H1 (cell line): Measurements from ENCODE around the gene PCCA. TPM values are rescaled to one million over a fixed set of nuclear protein-coding genes. Genes with fewer than 3 reads are reported as not detected.

ENCODE experiments used
- CTCF ChIA-PET: fragments of 300-600 bp; sonication (Branson Sonifier 250); formaldehyde crosslinking; loops from one replicate; lab custom pipeline; 2021; ENCODE audit not compliant: partially characterized antibody; lab: Charles Lee
- POLR2A ChIA-PET: fragments of 300-600 bp; sonication (Branson Sonifier 250); formaldehyde crosslinking; loops from one replicate; lab custom pipeline; 2021; ENCODE audit warnings: inconsistent platforms; ENCODE audit not compliant: partially characterized antibody; lab: Charles Lee
- DNase-seq, 2 experiments: peaks; one replicate each; pipeline versions ENCODE4 v3.0.0 to v3.0.0-alpha.2; 2010 to 2022; ENCODE audit warnings: low spot score in 2 of 2, low read depth in 1 of 2, mixed read lengths in 1 of 2
- FAIRE-seq: peaks from 2 replicates; lab custom pipeline; 2011; peaks lifted over from hg19 to GRCh38; lab: Jason Lieb, UNC
- H2AFZ ChIP-seq: 2 replicates; pipeline ENCODE4 v1.8.1; 2012; ENCODE audit warnings: low read length, inconsistent platforms
- H2AK5ac ChIP-seq: 2 replicates; pipeline ENCODE4 v1.6.1; 2013; ENCODE audit warnings: low read depth, low read length
- H2BK120ac ChIP-seq: replicated peaks from 2 replicates; pipeline ENCODE3; 2013; ENCODE audit warnings: low read depth, low read length, inconsistent platforms
- H2BK12ac ChIP-seq: 2 replicates; pipeline ENCODE4 v1.6.1; 2013; ENCODE audit warnings: low read depth, low read length
- H2BK15ac ChIP-seq: 2 replicates; pipeline ENCODE4 v1.6.1; 2013; ENCODE audit warnings: low read length
- H2BK20ac ChIP-seq: 2 replicates; pipeline ENCODE4 v1.6.1; 2013; ENCODE audit warnings: low read length
- H2BK5ac ChIP-seq: 2 replicates; pipeline ENCODE4 v1.6.1; 2013; ENCODE audit warnings: low read depth, low read length
- H3K14ac ChIP-seq: 2 replicates; pipeline ENCODE4 v1.6.1; 2013; ENCODE audit warnings: inconsistent platforms; ENCODE audit not compliant: insufficient read length
- H3K18ac ChIP-seq: 2 replicates; pipeline ENCODE4 v1.6.1; 2013; ENCODE audit warnings: low read length; ENCODE audit errors: extremely low read depth
- H3K23ac ChIP-seq: 2 replicates; pipeline ENCODE4 v1.6.1; 2013; ENCODE audit warnings: inconsistent platforms; ENCODE audit not compliant: insufficient read length
- H3K23me2 ChIP-seq: 2 replicates; pipeline ENCODE4 v1.6.1; 2013; ENCODE audit warnings: low read depth, low read length
- H3K27ac ChIP-seq: 2 replicates; pipeline ENCODE4 v1.6.1; 2011; ENCODE audit warnings: low read depth, low read length, inconsistent platforms
- H3K27me3 ChIP-seq, 4 experiments: replicated peaks in 1 of 4; 1 replicate in 1 of 4; 2 replicates in 3 of 4; pipeline versions ENCODE4 v1.6.1 to v1.8.1; 2011 to 2013; ENCODE audit warnings: low read length in 3 of 4, mild to moderate bottlenecking in 3 of 4, inconsistent platforms in 2 of 4, mixed read lengths in 2 of 4, moderate library complexity in 1 of 4; ENCODE audit not compliant: control insufficient read depth in 3 of 4, insufficient read depth in 3 of 4; ENCODE audit errors: extremely low read depth in 1 of 4
- H3K36me3 ChIP-seq, 4 experiments: 2 replicates each; pipeline versions ENCODE4 v1.6.1 to v1.8.1; 2011 to 2013; ENCODE audit warnings: mild to moderate bottlenecking in 4 of 4, low read length in 3 of 4, moderate library complexity in 2 of 4, control low read depth in 1 of 4, inconsistent platforms in 1 of 4; ENCODE audit not compliant: insufficient read depth in 4 of 4, control insufficient read depth in 2 of 4
- H3K4ac ChIP-seq: replicated peaks from 2 replicates; pipeline ENCODE3; 2013; ENCODE audit warnings: low read length, low read depth, mixed read lengths, inconsistent platforms; ENCODE audit not compliant: insufficient read length
- H3K4me1 ChIP-seq, 4 experiments: replicated peaks in 1 of 4; 1 replicate in 1 of 4; 2 replicates in 3 of 4; pipeline versions ENCODE4 v1.6.1 to v1.8.1; 2011 to 2013; ENCODE audit warnings: low read length in 3 of 4, inconsistent platforms in 2 of 4, mixed read lengths in 1 of 4; ENCODE audit not compliant: insufficient read depth in 4 of 4, control insufficient read depth in 3 of 4
- H3K4me2 ChIP-seq, 2 experiments: 2 replicates each; pipeline versions ENCODE4 v1.6.1 to v1.8.1; 2011 to 2013; ENCODE audit warnings: low read depth in 2 of 2, low read length in 2 of 2, control low read depth in 1 of 2, inconsistent platforms in 1 of 2, mild to moderate bottlenecking in 1 of 2; ENCODE audit not compliant: insufficient read depth in 1 of 2
- H3K4me3 ChIP-seq, 4 experiments: fragments of 200-600, 300-600 bp in 1 of 4; sonication (generic), shearing (Covaris generic), sonication (Bioruptor Twin) in 1 of 4; 2 replicates each; pipeline versions ENCODE4 v1.5.1 to v1.8.1; 2011 to 2016; ENCODE audit warnings: low read length in 4 of 4, low read depth in 3 of 4, control low read depth in 2 of 4, inconsistent platforms in 2 of 4, mild to moderate bottlenecking in 2 of 4, mixed read lengths in 1 of 4, moderate library complexity in 1 of 4; ENCODE audit not compliant: insufficient read depth in 2 of 4; ENCODE audit errors: extremely low read depth in 1 of 4
- H3K56ac ChIP-seq: replicated peaks from 2 replicates; pipeline ENCODE3; 2013; ENCODE audit warnings: low read depth, mild to moderate bottlenecking, mixed read lengths, low read length, inconsistent platforms; ENCODE audit not compliant: insufficient read length
- H3K79me1 ChIP-seq: 2 replicates; pipeline ENCODE4 v1.6.1; 2013; ENCODE audit warnings: low read depth, low read length, control low read depth
- H3K79me2 ChIP-seq, 2 experiments: 2 replicates each; pipeline versions ENCODE4 v1.6.1 to v1.8.1; 2012 to 2013; ENCODE audit warnings: low read length in 2 of 2, mild to moderate bottlenecking in 2 of 2, inconsistent platforms in 1 of 2; ENCODE audit not compliant: insufficient read depth in 2 of 2, control insufficient read depth in 1 of 2
- H3K9ac ChIP-seq, 4 experiments: replicated peaks in 1 of 4; 1 replicate in 1 of 4; 2 replicates in 3 of 4; pipeline versions ENCODE4 v1.6.1 to v1.8.1; 2011 to 2013; ENCODE audit warnings: low read depth in 3 of 4, low read length in 3 of 4, control low read depth in 2 of 4, mild to moderate bottlenecking in 2 of 4, moderate library complexity in 2 of 4, inconsistent platforms in 1 of 4; ENCODE audit errors: extremely low read depth in 1 of 4
- H3K9me3 ChIP-seq, 2 experiments: 2 replicates each; pipeline versions ENCODE4 v1.6.1 to v1.8.1; 2012 to 2013; ENCODE audit warnings: mild to moderate bottlenecking in 2 of 2, moderate library complexity in 2 of 2, control low read depth in 1 of 2, inconsistent platforms in 1 of 2, low read depth in 1 of 2, low read length in 1 of 2, mixed read lengths in 1 of 2; ENCODE audit not compliant: insufficient read depth in 2 of 2
- H4K20me1 ChIP-seq, 2 experiments: replicated peaks in 1 of 2; 2 replicates each; pipeline versions ENCODE3 to v1.8.1; 2011 to 2013; ENCODE audit warnings: inconsistent platforms in 2 of 2, low read length in 2 of 2, mild to moderate bottlenecking in 1 of 2; ENCODE audit not compliant: insufficient read depth in 2 of 2, control insufficient read depth in 1 of 2
- H4K5ac ChIP-seq: 2 replicates; pipeline ENCODE4 v1.6.1; 2013; ENCODE audit warnings: low read length, low read depth, mixed read lengths, inconsistent platforms; ENCODE audit not compliant: insufficient read length
- H4K8ac ChIP-seq: 2 replicates; pipeline ENCODE4 v1.8.0; 2013; ENCODE audit warnings: mild to moderate bottlenecking, moderate library complexity, low read length, inconsistent platforms; ENCODE audit not compliant: insufficient read depth; ENCODE audit errors: extremely low read depth
- H4K91ac ChIP-seq: replicated peaks from 2 replicates; pipeline ENCODE3; 2013; ENCODE audit warnings: low read length, mixed read lengths, inconsistent platforms; ENCODE audit not compliant: insufficient read length
- ASH2L ChIP-seq: fragments of 200-600, 300-600 bp; sonication (generic); IDR thresholded peaks from one replicate; pipeline ENCODE4 v1.7.1; 2017; ENCODE audit warnings: low read length
- BCL11A ChIP-seq, 2 experiments: IDR thresholded peaks; one replicate each; pipeline ENCODE4 v1.6.1; 2011; ENCODE audit warnings: low read depth in 2 of 2, low read length in 2 of 2, mild to moderate bottlenecking in 2 of 2
- GTF2F1 ChIP-seq: IDR thresholded peaks from 2 replicates; pipeline ENCODE4 v1.6.1; 2012; ENCODE audit warnings: low read depth, low read length, improper control_type of control experiment, borderline replicate concordance
- KDM1A ChIP-seq: fragments of 200-600, 300-600 bp; sonication (generic); IDR thresholded peaks from 2 replicates; pipeline ENCODE4 v1.7.1; 2016; ENCODE audit warnings: mild to moderate bottlenecking, low read length, borderline replicate concordance
- KDM4A ChIP-seq: IDR thresholded peaks from one replicate; pipeline ENCODE4 v1.7.1; 2012; ENCODE audit warnings: low read depth, mild to moderate bottlenecking, moderate library complexity, low read length, inconsistent platforms; ENCODE audit not compliant: severe bottlenecking
- MAFK ChIP-seq: IDR thresholded peaks from 2 replicates; pipeline ENCODE4 v1.6.1; 2012; ENCODE audit warnings: low read depth, mild to moderate bottlenecking, improper control_type of control experiment, low read length
- NANOG ChIP-seq: IDR thresholded peaks from 2 replicates; pipeline ENCODE4 v1.6.1; 2011; ENCODE audit warnings: low read length, low read depth, mild to moderate bottlenecking, inconsistent platforms; ENCODE audit not compliant: insufficient read depth, poor library complexity, severe bottlenecking
- NRF1 ChIP-seq: IDR thresholded peaks from 2 replicates; pipeline ENCODE4 v1.6.1; 2011; ENCODE audit warnings: mild to moderate bottlenecking, low read depth, low read length, improper control_type of control experiment
- RAD21 ChIP-seq, 2 experiments: IDR thresholded peaks in 1 of 2; conservative IDR thresholded peaks in 1 of 2; 2 replicates each; pipeline ENCODE4 v1.6.1; 2011; ENCODE audit warnings: low read depth in 2 of 2, low read length in 2 of 2, improper control_type of control experiment in 1 of 2, inconsistent platforms in 1 of 2, mild to moderate bottlenecking in 1 of 2, moderate library complexity in 1 of 2
- SIRT6 ChIP-seq: IDR thresholded peaks from one replicate; pipeline ENCODE4 v1.7.1; 2012; ENCODE audit warnings: low read length, inconsistent platforms
- SP2 ChIP-seq: IDR thresholded peaks from 2 replicates; pipeline ENCODE4 v1.6.1; 2012; ENCODE audit warnings: mild to moderate bottlenecking, low read length, inconsistent platforms
- SUZ12 ChIP-seq: fragments of 200-600 bp; sonication (generic); IDR thresholded peaks from 2 replicates; pipeline ENCODE4 v1.6.1; 2012; ENCODE audit warnings: mild to moderate bottlenecking, inconsistent platforms, low read length, moderate library complexity, mixed read lengths
- TEAD4 ChIP-seq: IDR thresholded peaks from 2 replicates; pipeline ENCODE4 v1.6.1; 2012; ENCODE audit warnings: low read depth, low read length, inconsistent platforms, mixed read lengths
- ZNF274 ChIP-seq: IDR thresholded peaks from 2 replicates; pipeline ENCODE4 v1.7.0; 2012; ENCODE audit warnings: low read length, borderline replicate concordance; ENCODE audit errors: extremely low read depth
- WGBS, 2 experiments: shearing (Covaris generic) in 1 of 2; methylation state at CpG; one replicate each; pipeline versions ENCODE4 v1.1.6 to v1.1.7; 2013 to 2015; ENCODE audit warnings: low lambda C conversion rate in 2 of 2, mixed read lengths in 2 of 2, inconsistent platforms in 1 of 2, low coverage in 1 of 2, missing lambda C conversion rate in 1 of 2; ENCODE audit not compliant: insufficient replicate concordance in 2 of 2, insufficient coverage in 1 of 2, insufficient read length in 1 of 2; ENCODE audit errors: extremely low coverage in 1 of 2, missing lambda C conversion rate in 1 of 2; 5-methylcytosine and 5-hydroxymethylcytosine counted together
- polyA plus RNA-seq, 7 experiments: library from polyadenylated mRNA; depleted of rRNA in 3 of 7; stranded (reverse) in 5 of 7; unstranded in 2 of 7; fragments of >200 nt in 5 of 7; fragments of 200-250 nt in 2 of 7; gene quantifications; 1 replicate in 5 of 7; 2 replicates in 1 of 7; 4 replicates in 1 of 7; pipeline versions ENCODE4 v1.2.1 to v1.2.3, GENCODE V29; 2011 to 2013; ENCODE audit warnings: missing spikeins in 2 of 7, mixed read lengths in 2 of 7
- total RNA-seq: library from RNA; stranded (reverse); fragmentation: NEBNext Ultra II Directional; extraction: Animal tissue kit (Norgen Biotek cat#: 25700); gene quantifications from 2 replicates; pipeline ENCODE4 v1.2.1, GENCODE V29; 2021

The PCCA gene
- total and polyA plus RNA-seq, 2 of the 8 experiments (the other 6 are each of a cell fraction or from before 2014, with no cell fraction given), result 18.4 to 49.8 TPM

DNA sequence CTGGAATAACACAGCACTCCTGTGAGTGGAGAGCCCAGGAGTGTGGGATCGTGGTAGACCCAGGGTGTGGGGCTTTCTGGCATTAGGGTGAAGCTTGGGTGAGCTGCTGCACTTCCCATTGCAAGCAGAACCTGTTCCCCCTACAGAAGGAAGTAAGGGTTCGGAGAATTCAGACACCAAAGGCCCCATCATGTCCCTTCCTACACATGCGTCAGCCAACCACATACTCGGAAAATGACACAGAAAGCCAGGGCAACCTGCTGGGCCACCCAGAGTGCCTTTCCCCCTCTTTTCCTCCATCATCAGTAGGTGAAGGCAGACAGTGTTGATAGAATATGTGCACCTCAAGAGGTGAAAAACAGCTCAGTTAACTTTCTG is 456.8 kb downstream of the PCCA start:
- no peak overlapping the region for H3K18ac ChIP-seq
- no peak overlapping the region for H2BK12ac ChIP-seq
- no peak overlapping the region for H3K4ac ChIP-seq
- POLR2A ChIA-PET, result interaction anchor here (0.7 kb wide), 1 partner anchor 73 kb away, joined by 3 read pairs; no protein-coding TSS in a partner anchor
- no peaks in the 10 kb centered on the region; a peak in 1 of 8 replicates for H3K36me3 ChIP-seq
- DNase-seq (peak in 1 of 2 experiments; percentile 36), FAIRE-seq (no peak)
- H3K79me2 ChIP-seq, result no peaks in the 10 kb centered on the region
- no peak overlapping the region for H2BK120ac ChIP-seq
- 91% methylated on average over 4 of the region's 4 CpGs; no CpG with 5 or more reads in 1 of the 2 experiments for WGBS, 2 experiments
- no peak overlapping the region for H3K4me2 ChIP-seq
- no peak overlapping the region for H3K23ac ChIP-seq
- no peaks in the 10 kb centered on the region for H3K79me1 ChIP-seq
- H4K20me1 ChIP-seq, result no peaks in the 10 kb centered on the region
- no peak overlapping the region for H4K91ac ChIP-seq
- H3K27ac ChIP-seq, result no peak overlapping the region
- no peak overlapping the region for H2AK5ac ChIP-seq
- no peaks in the 10 kb centered on the region for H3K9me3 ChIP-seq
- CTCF ChIA-PET, result interaction anchor here (0.7 to 1.7 kb wide), 5 partner anchors 9 to 921 kb away, joined by 3 to 5 read pairs (median 3); no protein-coding TSS in a partner anchor
- H2BK5ac ChIP-seq, result no peak overlapping the region
- no peak overlapping the region for H4K8ac ChIP-seq
- no peak overlapping the region for H4K5ac ChIP-seq
- no peak overlapping the region for H2BK20ac ChIP-seq
- H2AFZ ChIP-seq, result no peak overlapping the region
- no peaks in the 10 kb centered on the region; a peak in 1 of 7 replicates for H3K27me3 ChIP-seq
- no peak overlapping the region for H3K4me3 ChIP-seq
- H3K4me1 ChIP-seq, result peaks cover 0 to 3% (median 0%) of the 10 kb centered on the region in 4 experiments; a peak in 5 of 7 replicates
- H3K14ac ChIP-seq, result no peak overlapping the region
- no peak overlapping the region for H3K56ac ChIP-seq
- no peak overlapping the region for H3K9ac ChIP-seq
- no peak overlapping the region for H2BK15ac ChIP-seq
- no peaks in the 10 kb centered on the region; the same call in 1 of the 2 replicates for H3K23me2 ChIP-seq
- TF ChIP-seq SP2, result no peak
- TF ChIP-seq ASH2L, result no peak
- no peak for TF ChIP-seq ZNF274
- TF ChIP-seq GTF2F1, result no peak
- no peak for TF ChIP-seq KDM1A
- TF ChIP-seq MAFK, result no peak
- no peak for TF ChIP-seq NANOG
- TF ChIP-seq SIRT6, result no peak
- no peak for TF ChIP-seq SUZ12
- no peak for TF ChIP-seq TEAD4
- TF ChIP-seq NRF1, result no peak
- no peak for TF ChIP-seq KDM4A
- TF ChIP-seq RAD21 (IDR thresholded peaks at IDR 0.05 in 1 of 2, conservative IDR thresholded peaks at IDR 0.05 in 1 of 2; ENCODE audit: low read depth in 2 of 2, low read length in 2 of 2), result no peak
- no peak for TF ChIP-seq BCL11A (IDR thresholded peaks at IDR 0.05; ENCODE audit: low read depth in 2 of 2, low read length in 2 of 2)
